Measurements from ENCODE around the gene PMFBP1. TPM values are rescaled to one million over a fixed set of nuclear protein-coding genes. Genes with fewer than 3 reads are reported as not detected.

PMFBP1 gene
- polyA plus RNA-seq, 1 of the 3 experiments (the other 2 are of a cell fraction) = 0.16 TPM

DNA sequence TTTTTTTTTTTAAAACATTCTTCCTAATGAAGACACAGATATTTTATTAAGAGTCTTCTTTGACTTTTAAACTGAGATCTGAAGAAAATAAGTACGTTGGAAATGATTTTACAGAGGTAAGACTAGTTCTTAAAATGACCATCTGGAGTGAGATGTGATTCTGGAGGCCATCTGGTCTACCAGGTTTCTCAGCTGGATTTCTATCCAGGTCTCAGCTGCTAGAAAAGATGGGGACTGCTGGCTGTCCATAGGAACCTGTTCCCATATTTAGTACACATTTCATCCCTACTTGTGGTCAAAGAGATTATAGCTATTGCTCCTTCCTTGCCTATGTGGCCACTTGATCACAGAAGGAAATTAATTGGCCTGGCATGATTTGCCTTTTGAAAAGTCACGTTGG, 12.2 kb downstream of the PMFBP1 start:
- Histone ChIP-seq H4K20me1 (ENCODE audit: insufficient read depth) (no peaks in the 10 kb centered on the region), H2AFZ (ENCODE audit: low read depth) (no peak overlapping the region), H3K9me2 (no peaks in the 10 kb centered on the region), H3K79me2 (ENCODE audit: insufficient read depth) (no peaks in the 10 kb centered on the region), H3F3A (replicated peaks; ENCODE audit: insufficient read depth) (no peaks in the 10 kb centered on the region), H3K9ac (no peak overlapping the region), H3K4me3 (ENCODE audit: low read depth in 2 of 2, low read length in 1 of 2) (no peak overlapping the region), H3K27me3 (ENCODE audit: insufficient read depth) (no peaks in the 10 kb centered on the region), H3K4me2 (no peak overlapping the region), H3K9me3 (no peaks in the 10 kb centered on the region), H3K36me3 (replicated peaks in 1 of 2; ENCODE audit: control insufficient read depth in 1 of 2, insufficient read depth in 2 of 2, low read length in 1 of 2) (no peaks in the 10 kb centered on the region), H3K27ac (ENCODE audit: low read depth in 2 of 2, low read length in 1 of 2) (no peak overlapping the region), H3K4me1 (ENCODE audit: control insufficient read depth in 1 of 2, insufficient read depth in 2 of 2, low read depth in 1 of 2, low read length in 1 of 2) (peaks cover 0 to 2% of the 10 kb centered on the region in 2 experiments; a peak in 1 of 4 replicates)
- ChIA-PET CTCF (interaction anchor here (2.6 kb wide), 1 partner anchor 35 kb away, joined by 8 read pairs; no protein-coding TSS in a partner anchor), POLR2A (no interaction called here)
- DNase-seq = no peak
- 43% methylated on average over 2 of the region's 2 CpGs for WGBS (ENCODE audit: low lambda C conversion rate)
- TF ChIP-seq MEF2A (IDR thresholded peaks at IDR 0.05; ENCODE audit: borderline replicate concordance, low read depth) (no peak), TAF1 (IDR thresholded peaks at IDR 0.05; ENCODE audit: borderline replicate concordance, low read depth, low read length) (no peak), RFX5 (IDR thresholded peaks at IDR 0.05; ENCODE audit: low read length) (no peak)
- TF ChIP-seq, protein P1, sequence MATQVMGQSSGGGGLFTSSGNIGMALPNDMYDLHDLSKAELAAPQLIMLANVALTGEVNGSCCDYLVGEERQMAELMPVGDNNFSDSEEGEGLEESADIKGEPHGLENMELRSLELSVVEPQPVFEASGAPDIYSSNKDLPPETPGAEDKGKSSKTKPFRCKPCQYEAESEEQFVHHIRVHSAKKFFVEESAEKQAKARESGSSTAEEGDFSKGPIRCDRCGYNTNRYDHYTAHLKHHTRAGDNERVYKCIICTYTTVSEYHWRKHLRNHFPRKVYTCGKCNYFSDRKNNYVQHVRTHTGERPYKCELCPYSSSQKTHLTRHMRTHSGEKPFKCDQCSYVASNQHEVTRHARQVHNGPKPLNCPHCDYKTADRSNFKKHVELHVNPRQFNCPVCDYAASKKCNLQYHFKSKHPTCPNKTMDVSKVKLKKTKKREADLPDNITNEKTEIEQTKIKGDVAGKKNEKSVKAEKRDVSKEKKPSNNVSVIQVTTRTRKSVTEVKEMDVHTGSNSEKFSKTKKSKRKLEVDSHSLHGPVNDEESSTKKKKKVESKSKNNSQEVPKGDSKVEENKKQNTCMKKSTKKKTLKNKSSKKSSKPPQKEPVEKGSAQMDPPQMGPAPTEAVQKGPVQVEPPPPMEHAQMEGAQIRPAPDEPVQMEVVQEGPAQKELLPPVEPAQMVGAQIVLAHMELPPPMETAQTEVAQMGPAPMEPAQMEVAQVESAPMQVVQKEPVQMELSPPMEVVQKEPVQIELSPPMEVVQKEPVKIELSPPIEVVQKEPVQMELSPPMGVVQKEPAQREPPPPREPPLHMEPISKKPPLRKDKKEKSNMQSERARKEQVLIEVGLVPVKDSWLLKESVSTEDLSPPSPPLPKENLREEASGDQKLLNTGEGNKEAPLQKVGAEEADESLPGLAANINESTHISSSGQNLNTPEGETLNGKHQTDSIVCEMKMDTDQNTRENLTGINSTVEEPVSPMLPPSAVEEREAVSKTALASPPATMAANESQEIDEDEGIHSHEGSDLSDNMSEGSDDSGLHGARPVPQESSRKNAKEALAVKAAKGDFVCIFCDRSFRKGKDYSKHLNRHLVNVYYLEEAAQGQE (IDR thresholded peaks at IDR 0.05; ENCODE audit: low read depth, low read length) = no peak
- TF ChIP-seq, protein P2, sequence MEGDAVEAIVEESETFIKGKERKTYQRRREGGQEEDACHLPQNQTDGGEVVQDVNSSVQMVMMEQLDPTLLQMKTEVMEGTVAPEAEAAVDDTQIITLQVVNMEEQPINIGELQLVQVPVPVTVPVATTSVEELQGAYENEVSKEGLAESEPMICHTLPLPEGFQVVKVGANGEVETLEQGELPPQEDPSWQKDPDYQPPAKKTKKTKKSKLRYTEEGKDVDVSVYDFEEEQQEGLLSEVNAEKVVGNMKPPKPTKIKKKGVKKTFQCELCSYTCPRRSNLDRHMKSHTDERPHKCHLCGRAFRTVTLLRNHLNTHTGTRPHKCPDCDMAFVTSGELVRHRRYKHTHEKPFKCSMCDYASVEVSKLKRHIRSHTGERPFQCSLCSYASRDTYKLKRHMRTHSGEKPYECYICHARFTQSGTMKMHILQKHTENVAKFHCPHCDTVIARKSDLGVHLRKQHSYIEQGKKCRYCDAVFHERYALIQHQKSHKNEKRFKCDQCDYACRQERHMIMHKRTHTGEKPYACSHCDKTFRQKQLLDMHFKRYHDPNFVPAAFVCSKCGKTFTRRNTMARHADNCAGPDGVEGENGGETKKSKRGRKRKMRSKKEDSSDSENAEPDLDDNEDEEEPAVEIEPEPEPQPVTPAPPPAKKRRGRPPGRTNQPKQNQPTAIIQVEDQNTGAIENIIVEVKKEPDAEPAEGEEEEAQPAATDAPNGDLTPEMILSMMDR (IDR thresholded peaks at IDR 0.05) = no peak

- no peaks in the 10 kb centered on the region for H4K20me1 ChIP-seq (ENCODE audit: insufficient read depth)
- no peak for DNase-seq
- no peaks in the 10 kb centered on the region for H3K36me3 ChIP-seq (replicated peaks in 1 of 2; ENCODE audit: control insufficient read depth in 1 of 2, insufficient read depth in 2 of 2, low read length in 1 of 2)
- POLR2A ChIA-PET = no interaction called here
- H3F3A ChIP-seq (replicated peaks; ENCODE audit: insufficient read depth) = no peaks in the 10 kb centered on the region
- no peaks in the 10 kb centered on the region for H3K9me3 ChIP-seq
- H3K9me2 ChIP-seq = no peaks in the 10 kb centered on the region
- H3K4me1 ChIP-seq (ENCODE audit: control insufficient read depth in 1 of 2, insufficient read depth in 2 of 2, low read depth in 1 of 2, low read length in 1 of 2) = no peaks in the 10 kb centered on the region
- H2AFZ ChIP-seq (ENCODE audit: low read depth) = no peak overlapping the region
- no peak overlapping the region for H3K4me3 ChIP-seq (ENCODE audit: low read depth in 2 of 2, low read length in 1 of 2)
- WGBS (ENCODE audit: low lambda C conversion rate) = 38% methylated on average over 2 of the region's 2 CpGs
- H3K9ac ChIP-seq = no peak overlapping the region
- H3K79me2 ChIP-seq (ENCODE audit: insufficient read depth) = no peaks in the 10 kb centered on the region
- CTCF ChIA-PET = no interaction called here
- TF ChIP-seq, protein P3, sequence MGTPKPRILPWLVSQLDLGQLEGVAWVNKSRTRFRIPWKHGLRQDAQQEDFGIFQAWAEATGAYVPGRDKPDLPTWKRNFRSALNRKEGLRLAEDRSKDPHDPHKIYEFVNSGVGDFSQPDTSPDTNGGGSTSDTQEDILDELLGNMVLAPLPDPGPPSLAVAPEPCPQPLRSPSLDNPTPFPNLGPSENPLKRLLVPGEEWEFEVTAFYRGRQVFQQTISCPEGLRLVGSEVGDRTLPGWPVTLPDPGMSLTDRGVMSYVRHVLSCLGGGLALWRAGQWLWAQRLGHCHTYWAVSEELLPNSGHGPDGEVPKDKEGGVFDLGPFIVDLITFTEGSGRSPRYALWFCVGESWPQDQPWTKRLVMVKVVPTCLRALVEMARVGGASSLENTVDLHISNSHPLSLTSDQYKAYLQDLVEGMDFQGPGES (IDR thresholded peaks at IDR 0.05; ENCODE audit: low read depth, low read length) = no peak
- TF ChIP-seq FOSL2 (IDR thresholded peaks at IDR 0.05; ENCODE audit: borderline replicate concordance, low read depth) (no peak), POLR2AphosphoS5 (IDR thresholded peaks at IDR 0.05; ENCODE audit: low read depth, low read length) (no peak), EZH2phosphoT487 (IDR thresholded peaks at IDR 0.05; ENCODE audit: borderline replicate concordance, low read depth) (no peak), PBX3 (IDR thresholded peaks at IDR 0.05) (no peak), JUND (IDR thresholded peaks at IDR 0.05) (no peak), MXI1 (IDR thresholded peaks at IDR 0.05; ENCODE audit: low read depth, low read length) (no peak), YY1 (IDR thresholded peaks at IDR 0.05; ENCODE audit: low read depth) (no peak), MEF2A (IDR thresholded peaks at IDR 0.05; ENCODE audit: borderline replicate concordance, low read depth) (no peak), RAD21 (IDR thresholded peaks at IDR 0.05; ENCODE audit: low read length) (no peak), NRF1 (IDR thresholded peaks at IDR 0.05; ENCODE audit: low read depth, low read length) (no peak)
- H3K4me2 ChIP-seq = no peak overlapping the region
- H3K27ac ChIP-seq (ENCODE audit: low read depth in 2 of 2, low read length in 1 of 2) = no peak overlapping the region
- H3K27me3 ChIP-seq (ENCODE audit: insufficient read depth) = no peaks in the 10 kb centered on the region
Measured at GRCh38 chr16:72159386-72159785, 12.6 kb downstream of the PMFBP1 start.
